H1 (cell line): ENCODE data around the gene TBC1D22A. TPM values are rescaled to one million over a fixed set of nuclear protein-coding genes. Genes with fewer than 3 reads are reported as not detected.

Source experiments
- EZH2 ChIP-seq: fragments of 200-600 bp; sonication (generic); IDR thresholded peaks from 2 replicates; pipeline ENCODE4 v1.7.1; 2012; ENCODE audit warnings: low read depth, mild to moderate bottlenecking, moderate library complexity, low read length, inconsistent platforms; ENCODE audit not compliant: severe bottlenecking
- polyA plus RNA-seq, 7 experiments: library from polyadenylated mRNA; depleted of rRNA in 3 of 7; stranded (reverse) in 5 of 7; unstranded in 2 of 7; fragments of >200 nt in 5 of 7; fragments of 200-250 nt in 2 of 7; gene quantifications; 1 replicate in 5 of 7; 2 replicates in 1 of 7; 4 replicates in 1 of 7; pipeline versions ENCODE4 v1.2.1 to v1.2.3, GENCODE V29; 2011 to 2013; ENCODE audit warnings: missing spikeins in 2 of 7, mixed read lengths in 2 of 7
- total RNA-seq: library from RNA; stranded (reverse); fragmentation: NEBNext Ultra II Directional; extraction: Animal tissue kit (Norgen Biotek cat#: 25700); gene quantifications from 2 replicates; pipeline ENCODE4 v1.2.1, GENCODE V29; 2021

TBC1D22A gene
- total and polyA plus RNA-seq, 2 of the 8 experiments (the other 6 are each of a cell fraction or from before 2014, with no cell fraction given), result 11.9 to 18.4 TPM

DNA sequence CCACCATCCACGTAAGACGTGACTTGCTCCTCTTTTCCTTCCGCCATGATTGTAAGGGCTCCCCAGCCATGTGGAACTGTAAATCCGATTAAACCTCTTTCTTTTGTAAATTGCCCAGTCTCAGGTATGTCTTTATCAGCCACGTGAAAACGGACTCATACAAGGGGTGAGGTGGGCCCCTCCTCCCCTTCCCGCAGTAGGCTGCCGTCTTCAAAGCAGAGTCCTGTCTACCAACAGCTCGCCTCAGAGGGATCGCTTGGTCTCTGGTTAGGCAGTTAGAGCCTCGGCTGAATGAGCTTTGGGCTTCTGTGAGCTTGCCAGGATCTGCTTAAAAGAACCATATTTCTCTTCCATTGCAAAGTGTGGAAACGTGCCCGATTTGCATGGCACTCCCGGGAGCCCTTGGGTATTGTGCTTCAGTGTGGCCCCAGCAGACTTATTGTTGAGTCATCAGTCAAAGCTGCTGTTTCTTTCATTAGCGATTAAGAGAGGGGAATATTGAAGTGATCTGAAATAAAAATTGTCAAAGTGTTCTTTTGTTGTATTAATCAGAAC lies 338.3 kb downstream of the TBC1D22A start (continued):
- no peak for TF ChIP-seq EZH2
- TF ChIP-seq, all 59 proteins: peak for 0
